HG03439 (cell line): Measurements from ENCODE around the gene HSP90B1.

ENCODE experiments used
- ATAC-seq: cut with Tn5 transposase; IDR thresholded peaks from one replicate; pipeline ENCODE4 v1.9.1; 2021; ENCODE audit warnings: mild to moderate bottlenecking, moderate library complexity; ENCODE audit not compliant: unreplicated experiment

The HSP90B1 gene

GRCh38 chr12:103930034-103930786 is at the start of gene HSP90B1:
TSS of gene HSP90B1 (plus strand) at chr12:103930410. CDS start at chr12:103930516, 106 bp downstream.
- peak; percentile 71 for ATAC-seq

DNA sequence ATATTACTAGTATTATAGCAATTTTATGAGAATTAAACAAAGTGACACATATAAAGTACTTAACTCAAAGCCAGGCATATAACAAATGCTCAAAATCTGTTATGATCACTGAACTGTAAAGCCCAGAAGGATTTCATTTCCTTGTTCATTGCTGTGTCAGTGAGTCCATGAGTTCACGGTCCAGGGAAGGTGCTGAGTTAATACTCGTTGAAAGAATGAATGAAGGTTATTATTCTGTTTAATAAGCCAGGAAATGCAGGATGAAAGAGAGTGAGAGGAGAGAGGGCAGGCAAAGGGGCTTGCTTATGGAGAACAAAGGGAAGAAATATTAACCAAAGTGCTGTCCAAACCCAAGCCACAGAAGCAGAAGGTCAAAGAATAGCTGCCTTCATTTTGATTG is 48.9 kb upstream of the HSP90B1 start:
- no peak for ATAC-seq

- no peak for ATAC-seq
These were observed 47.2 kb upstream of the HSP90B1 start for GRCh38 chr12:103882861-103883596.

DNA sequence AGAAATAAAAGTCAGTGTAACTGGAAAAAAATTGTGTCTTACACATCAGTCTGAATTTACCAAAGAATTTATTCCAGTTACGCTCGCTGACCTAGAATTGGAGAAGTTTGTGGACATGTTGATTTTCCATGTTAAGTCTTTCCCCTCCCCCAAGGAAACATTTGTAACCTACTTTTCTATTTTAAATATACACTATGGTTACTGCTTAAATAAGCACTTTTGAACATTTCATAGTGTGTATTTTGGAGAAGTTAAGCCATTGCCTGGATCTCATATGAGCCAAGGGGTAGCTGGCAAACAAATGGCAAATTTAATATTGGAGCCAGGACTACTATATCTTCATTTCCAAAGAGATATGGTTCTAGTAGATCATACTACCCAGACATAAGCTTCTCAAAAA is 46.3 kb upstream of the HSP90B1 start:
- ATAC-seq, result no peak

DNA sequence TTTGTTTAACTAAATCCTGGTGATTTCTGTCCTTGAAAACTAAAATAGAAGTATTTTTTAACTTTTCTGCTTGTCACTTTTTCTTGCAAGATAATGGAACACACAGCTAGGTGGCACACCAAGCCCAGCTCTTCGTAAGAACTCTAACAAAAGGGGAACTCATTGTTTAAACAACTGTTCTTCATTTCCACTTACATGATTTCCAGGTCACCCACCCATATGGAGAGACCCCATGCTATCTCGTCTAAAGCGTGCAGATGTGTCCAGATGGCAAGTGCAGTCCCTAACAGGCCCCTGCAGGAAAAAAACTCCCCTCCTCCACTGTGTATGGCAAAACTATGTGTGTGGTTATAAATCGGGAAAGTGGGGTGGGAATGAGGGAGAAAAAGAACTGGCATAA is 45.9 kb upstream of the HSP90B1 start:
- no peak for ATAC-seq

DNA sequence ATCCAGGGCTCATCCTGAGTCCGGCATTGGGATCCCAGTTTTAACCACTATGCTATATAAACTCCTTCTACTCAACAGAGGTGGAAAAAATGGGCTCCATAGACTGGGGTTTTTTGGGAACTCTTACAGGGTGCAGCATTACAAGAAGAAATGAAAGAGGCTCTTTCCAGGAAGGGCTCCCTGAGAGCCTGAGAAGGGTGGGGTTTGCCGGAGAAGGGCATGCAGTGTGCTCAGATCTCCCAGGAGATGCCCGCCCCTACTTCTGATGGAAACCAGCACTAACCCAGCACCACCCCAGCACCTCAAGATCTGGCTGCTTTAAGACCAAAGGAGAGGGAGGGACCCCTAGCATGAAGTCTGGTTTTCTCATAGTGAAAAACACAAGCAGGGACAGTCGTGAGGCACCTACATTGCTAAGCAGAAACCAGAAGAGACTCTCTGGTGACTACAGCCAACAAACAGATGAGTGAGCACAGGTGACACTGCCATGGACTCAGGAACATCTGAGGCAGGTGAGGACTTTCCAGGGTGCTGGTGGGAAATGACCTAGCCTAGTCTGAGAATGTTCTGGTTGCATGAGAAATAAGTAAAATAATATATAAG is 43.9 kb upstream of the HSP90B1 start:
- ATAC-seq, result no peak

DNA sequence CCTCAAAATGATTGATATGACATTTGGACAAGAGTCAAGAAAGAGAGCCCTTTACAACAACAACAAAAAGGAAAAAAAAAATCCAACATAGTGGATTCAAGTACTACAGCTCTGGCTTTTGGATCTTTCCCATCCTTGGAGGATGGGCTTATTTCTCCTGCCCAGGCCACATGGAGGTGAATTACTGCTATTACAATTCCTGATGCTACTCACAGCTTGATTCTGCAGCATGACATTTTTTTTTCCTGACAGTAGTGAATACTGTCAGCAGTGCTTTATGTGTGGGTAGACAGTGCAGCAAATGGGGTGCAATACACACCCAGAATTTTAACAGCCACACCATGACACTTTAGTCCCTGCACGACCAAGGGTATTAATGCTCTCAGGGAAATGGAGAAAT is 42.5 kb upstream of the HSP90B1 start:
- no peak for ATAC-seq

- ATAC-seq, result no peak
These were observed 32.9 kb upstream of the HSP90B1 start for GRCh38 chr12:103897316-103897715.

DNA sequence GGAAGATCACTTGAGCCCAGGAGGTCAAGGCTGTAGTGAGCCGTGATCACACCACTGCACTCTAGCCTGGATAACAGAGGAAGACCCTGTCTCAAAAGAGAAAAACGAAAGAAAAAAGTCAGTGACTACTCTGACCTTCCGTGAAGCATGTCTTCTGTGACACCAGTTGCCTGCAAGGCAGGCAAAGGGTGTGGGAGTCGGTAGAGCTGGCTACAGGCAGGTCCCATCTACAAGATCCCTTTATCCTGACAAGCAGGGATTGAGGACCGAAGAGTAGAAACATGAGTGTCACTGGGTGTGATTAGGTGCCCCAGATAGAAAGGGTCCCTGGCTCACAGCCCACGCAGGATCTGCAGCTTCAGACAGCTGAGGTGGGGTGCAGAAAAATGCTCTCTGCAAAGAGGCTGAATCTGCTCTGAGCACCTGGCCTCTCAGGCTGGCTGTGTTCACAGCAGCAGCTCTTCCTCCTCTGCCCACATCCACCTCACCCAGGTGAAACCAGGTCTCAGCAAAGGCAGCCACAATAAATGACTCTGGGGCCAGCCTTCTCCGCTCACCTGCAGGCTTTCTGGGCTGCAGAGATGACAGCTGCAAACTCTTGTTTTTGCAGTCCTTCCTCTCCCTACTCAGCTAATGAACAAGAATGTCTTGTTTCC is 28.6 kb upstream of the HSP90B1 start:
- ATAC-seq, result no peak

GRCh38 chr12:103903993-103904392 is 26.2 kb upstream of the HSP90B1 start:
- ATAC-seq, result no peak

DNA sequence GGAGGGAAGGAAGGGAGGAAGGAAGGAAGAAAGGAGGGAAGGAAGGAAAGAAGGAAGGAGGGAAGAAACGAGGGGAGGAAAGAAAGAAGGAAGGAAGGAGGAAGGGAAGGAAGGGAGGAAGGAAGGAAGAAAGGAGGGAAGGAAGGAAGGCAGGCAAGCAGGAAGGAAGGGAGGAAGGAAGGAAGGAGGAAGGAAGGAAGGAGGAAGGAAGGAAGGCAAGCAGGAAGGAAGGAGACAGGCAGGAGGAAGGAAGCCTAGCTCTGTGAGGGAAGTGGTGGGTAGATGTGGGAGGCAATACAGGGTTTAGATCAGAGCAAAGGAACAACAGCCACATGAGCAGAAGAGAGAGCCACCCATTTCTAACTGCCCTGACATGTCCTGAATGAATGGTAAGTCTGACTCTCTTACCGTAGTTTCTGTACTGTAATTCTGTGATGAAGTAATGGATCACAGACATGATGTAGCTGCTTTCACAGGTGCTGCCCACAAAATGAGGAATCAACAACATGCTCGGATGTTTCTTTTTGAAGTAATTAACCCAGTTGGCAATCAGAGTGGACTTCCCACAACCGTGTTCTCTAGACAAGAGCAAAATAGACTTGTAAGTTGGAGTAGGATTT is 24.4 kb upstream of the HSP90B1 start:
- ATAC-seq, result no peak

DNA sequence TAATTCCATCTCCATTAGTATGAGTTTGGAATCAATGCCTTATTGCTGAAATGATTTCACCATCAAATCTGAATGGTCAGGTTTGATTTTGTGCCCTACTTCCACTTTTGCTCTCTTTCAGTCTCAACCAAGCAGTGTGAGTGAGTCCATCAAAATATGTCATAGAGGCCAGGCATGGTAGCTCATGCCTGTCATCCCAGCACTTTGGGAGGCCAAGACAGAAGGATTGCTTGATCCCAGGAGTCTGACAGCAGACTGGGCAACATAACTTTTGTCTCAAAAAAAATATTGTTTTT is 22.0 kb upstream of the HSP90B1 start:
- no peak for ATAC-seq

DNA sequence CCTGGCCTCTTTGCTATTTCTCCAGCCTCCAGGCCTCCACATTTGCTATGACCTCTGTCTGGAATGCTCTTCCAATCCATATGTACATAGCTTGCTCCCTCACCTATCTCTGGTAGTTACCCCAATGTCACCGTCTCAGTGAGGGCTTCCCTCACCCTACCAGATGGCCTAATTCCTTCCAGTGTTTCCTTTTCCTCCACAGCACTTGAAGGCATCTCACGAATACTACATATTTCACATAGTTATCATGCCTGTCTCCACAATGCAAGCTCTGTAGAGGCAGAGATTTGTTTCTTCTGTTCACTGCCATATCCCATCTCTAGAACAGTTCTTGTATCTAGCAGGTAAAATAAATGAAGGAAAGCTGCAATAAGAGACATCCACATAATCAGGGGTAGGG is 21.3 kb upstream of the HSP90B1 start:
- ATAC-seq, result no peak

GRCh38 chr12:103909811-103910210 is 20.4 kb upstream of the HSP90B1 start:
- no peak for ATAC-seq

DNA sequence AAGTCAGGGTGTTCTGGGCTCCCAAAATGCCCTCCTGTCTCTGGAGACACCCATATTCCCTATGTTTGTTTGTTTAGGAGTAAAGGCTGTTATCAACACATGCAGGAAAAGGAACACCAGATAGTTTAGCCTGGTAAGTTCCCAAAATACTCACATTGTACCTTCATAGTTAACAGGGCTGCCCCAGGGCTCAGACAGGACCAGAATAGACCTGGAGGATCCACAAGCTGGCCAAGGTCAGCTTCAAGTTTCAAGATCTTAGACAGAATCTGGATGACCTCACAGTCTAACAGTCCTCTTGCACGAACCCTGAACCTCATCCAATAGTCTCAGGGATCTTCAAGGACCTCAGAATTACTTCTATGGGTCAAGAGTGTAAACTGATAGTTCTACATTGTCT is 18.1 kb upstream of the HSP90B1 start:
- ATAC-seq, result no peak

DNA sequence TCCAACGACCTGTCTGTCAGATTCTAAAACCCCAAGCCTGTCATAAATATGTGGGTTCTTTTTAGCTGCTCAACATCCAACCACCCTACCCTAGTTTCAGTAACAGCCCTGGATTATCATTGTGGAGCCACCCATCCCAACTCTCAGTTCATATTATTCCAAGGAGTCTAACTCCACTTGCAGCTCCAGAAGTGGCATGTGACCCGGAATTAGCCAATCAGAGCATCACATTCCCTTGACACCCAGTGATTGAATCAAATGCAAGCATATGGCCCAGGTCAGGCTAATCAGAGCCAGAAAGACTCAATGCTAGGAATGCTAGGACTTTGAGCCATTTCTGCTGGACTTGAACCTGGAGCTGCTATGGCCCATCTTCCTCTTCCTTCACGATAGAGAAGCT is 17.1 kb upstream of the HSP90B1 start:
- ATAC-seq, result no peak

- ATAC-seq, result no peak
These were observed 14.9 kb upstream of the HSP90B1 start for GRCh38 chr12:103915306-103915705.

GRCh38 chr12:103917873-103918272 is 12.3 kb upstream of the HSP90B1 start:
- ATAC-seq, result no peak

DNA sequence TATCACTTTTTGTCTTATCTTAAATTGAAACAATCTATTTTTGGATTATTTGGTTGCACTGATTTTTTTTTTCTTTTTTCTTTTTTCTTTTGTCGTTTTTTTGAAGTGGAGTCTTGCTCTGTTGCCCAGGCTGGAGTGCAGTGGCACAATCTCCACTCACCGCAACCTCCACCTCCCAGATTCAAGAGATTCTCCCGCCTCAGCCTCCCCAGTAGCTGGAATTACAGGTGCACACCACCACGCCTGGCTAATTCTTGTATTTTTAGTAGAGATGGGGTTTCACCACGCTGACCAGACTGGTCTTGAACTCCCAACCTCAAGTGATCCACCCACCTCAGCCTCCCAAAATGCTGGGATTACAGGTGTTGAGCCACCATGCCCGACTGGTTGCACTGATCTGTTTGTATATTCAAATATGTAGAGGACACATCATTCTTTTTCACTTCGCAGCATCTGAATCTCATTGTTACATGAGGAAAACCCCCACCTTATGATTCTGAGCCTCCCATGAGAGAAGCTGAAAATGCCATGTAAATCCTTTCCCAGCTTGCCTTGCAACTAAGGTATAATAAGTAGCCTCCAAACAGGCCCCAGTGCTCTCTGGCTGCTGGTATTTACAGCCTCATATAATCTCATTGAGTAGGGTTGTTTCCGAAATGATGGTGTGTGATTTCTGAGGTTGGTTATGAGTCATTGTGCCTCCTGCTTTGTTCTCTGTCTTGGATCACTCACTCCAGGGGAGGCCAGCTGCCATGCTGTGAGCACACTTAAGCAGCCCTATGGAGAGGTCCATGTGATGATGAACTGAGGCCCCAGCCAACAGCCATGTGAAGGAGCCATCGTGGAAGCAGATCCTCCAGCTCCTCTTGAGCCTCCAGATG is 5.2 kb upstream of the HSP90B1 start:
- peak; percentile 35 for ATAC-seq

- ATAC-seq, result peak; percentile 17
These were observed 1.5 kb upstream of the HSP90B1 start for GRCh38 chr12:103928682-103929045.
